DOHH2 (cell line): ENCODE measurements around the gene SLC12A4.

ENCODE experiments used
- H3F3A ChIP-seq: fragments of 200-600 bp; sonication (generic), shearing (Covaris generic); 2 replicates; pipeline ENCODE4 v1.6.0; 2016; ENCODE audit warnings: antibody characterized with exemption, mild to moderate bottlenecking; ENCODE audit not compliant: control insufficient read depth, insufficient read depth
- H3K27ac ChIP-seq: fragments of 200-600 bp; sonication (generic); 2 replicates; pipeline ENCODE4 v1.5.1; 2014; ENCODE audit warnings: low read depth, mild to moderate bottlenecking, low read length, moderate library complexity
- H3K27me3 ChIP-seq: fragments of 200-600 bp; sonication (generic); 2 replicates; pipeline ENCODE4 v1.6.1; 2014; ENCODE audit warnings: mild to moderate bottlenecking, low read length, mixed read lengths; ENCODE audit not compliant: control insufficient read depth
- H3K36me3 ChIP-seq: fragments of 200-600 bp; sonication (generic); 2 replicates; pipeline ENCODE4 v1.6.1; 2014; ENCODE audit warnings: mild to moderate bottlenecking, low read length, moderate library complexity, mixed read lengths; ENCODE audit not compliant: control insufficient read depth
- H3K4me1 ChIP-seq: fragments of 200-600 bp; sonication (generic); 2 replicates; pipeline ENCODE4 v1.6.1; 2014; ENCODE audit warnings: mild to moderate bottlenecking, low read length, mixed read lengths; ENCODE audit not compliant: control insufficient read depth
- H3K4me2 ChIP-seq: fragments of 200-600 bp; sonication (generic); 2 replicates; pipeline ENCODE4 v1.6.0; 2014; ENCODE audit warnings: mild to moderate bottlenecking, low read length, moderate library complexity
- H3K4me3 ChIP-seq: fragments of 200-600 bp; sonication (generic); 2 replicates; pipeline ENCODE4 v1.5.1; 2014; ENCODE audit warnings: mild to moderate bottlenecking, low read length, mixed read lengths
- H3K79me2 ChIP-seq: fragments of 200-600 bp; sonication (generic); 2 replicates; pipeline ENCODE4 v1.6.1; 2014; ENCODE audit warnings: mild to moderate bottlenecking, low read length, mixed read lengths; ENCODE audit not compliant: control insufficient read depth
- H3K9me2 ChIP-seq: fragments of 200-600 bp; sonication (generic); replicated peaks from 2 replicates; pipeline ENCODE4 v1.6.1; 2014; ENCODE audit warnings: mild to moderate bottlenecking, low read length, mixed read lengths; ENCODE audit not compliant: control insufficient read depth
- H3K9me3 ChIP-seq: fragments of 200-600 bp; sonication (generic); 2 replicates; pipeline ENCODE4 v1.6.1; 2014; ENCODE audit warnings: antibody characterized with exemption, low read length, mixed read lengths; ENCODE audit not compliant: control insufficient read depth, insufficient read depth
- H4K20me1 ChIP-seq: fragments of 200-600 bp; sonication (generic); 2 replicates; pipeline ENCODE4 v1.6.0; 2014; ENCODE audit warnings: low read depth, mild to moderate bottlenecking, antibody characterized with exemption, low read length, moderate library complexity; ENCODE audit not compliant: control insufficient read depth, insufficient read depth
- EZH2phosphoT487 ChIP-seq: fragments of 200-600 bp; sonication (generic); IDR thresholded peaks from 2 replicates; pipeline ENCODE4 v1.6.1; 2017; ENCODE audit warnings: borderline replicate concordance, mild to moderate bottlenecking, antibody characterized with exemption, low read length, moderate library complexity, mixed read lengths
- TF ChIP-seq, protein P1 (sequence below): fragments of 200-600 bp; sonication (generic); IDR thresholded peaks from one replicate; pipeline ENCODE4 v1.5.1; 2014; ENCODE audit warnings: antibody characterized with exemption, mild to moderate bottlenecking, low read depth, low read length; ENCODE audit not compliant: poor library complexity, severe bottlenecking

SLC12A4 gene

DNA sequence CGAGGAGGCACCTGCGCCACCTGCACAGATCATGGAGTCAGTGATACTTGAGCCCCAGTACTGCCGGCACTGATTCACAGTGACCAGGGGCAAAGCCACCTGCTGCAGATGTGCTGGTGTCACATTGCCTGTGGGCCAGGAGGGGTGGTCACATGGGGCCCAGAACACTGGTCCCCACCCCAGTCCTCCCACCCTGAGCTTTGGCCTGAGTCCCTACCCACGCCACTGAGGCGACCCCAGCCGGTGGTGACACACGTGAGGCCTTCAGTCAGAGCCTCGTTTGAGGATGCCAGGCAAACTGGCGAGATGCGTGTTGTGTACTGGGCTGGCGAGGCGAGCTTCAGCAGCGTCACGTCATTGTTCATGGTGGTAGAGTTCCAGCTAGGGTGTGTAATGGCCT, 38.2 kb downstream of the SLC12A4 start:
- no peaks in the 10 kb centered on the region for H3K27me3 ChIP-seq
- 0 out of 2 replicates have a peak, but pooled peaks cover 4% of the 10 kb centered on the region for H4K20me1 ChIP-seq
- no peak overlapping the region for H3K27ac ChIP-seq
- no peaks in the 10 kb centered on the region for H3K9me2 ChIP-seq
- H3K9me3 ChIP-seq: no peaks in the 10 kb centered on the region
- H3K36me3 ChIP-seq: peaks cover 40% of the 10 kb centered on the region
- peaks cover 8% of the 10 kb centered on the region for H3K79me2 ChIP-seq
- no peak for TF ChIP-seq EZH2phosphoT487
- TF ChIP-seq, protein P1, sequence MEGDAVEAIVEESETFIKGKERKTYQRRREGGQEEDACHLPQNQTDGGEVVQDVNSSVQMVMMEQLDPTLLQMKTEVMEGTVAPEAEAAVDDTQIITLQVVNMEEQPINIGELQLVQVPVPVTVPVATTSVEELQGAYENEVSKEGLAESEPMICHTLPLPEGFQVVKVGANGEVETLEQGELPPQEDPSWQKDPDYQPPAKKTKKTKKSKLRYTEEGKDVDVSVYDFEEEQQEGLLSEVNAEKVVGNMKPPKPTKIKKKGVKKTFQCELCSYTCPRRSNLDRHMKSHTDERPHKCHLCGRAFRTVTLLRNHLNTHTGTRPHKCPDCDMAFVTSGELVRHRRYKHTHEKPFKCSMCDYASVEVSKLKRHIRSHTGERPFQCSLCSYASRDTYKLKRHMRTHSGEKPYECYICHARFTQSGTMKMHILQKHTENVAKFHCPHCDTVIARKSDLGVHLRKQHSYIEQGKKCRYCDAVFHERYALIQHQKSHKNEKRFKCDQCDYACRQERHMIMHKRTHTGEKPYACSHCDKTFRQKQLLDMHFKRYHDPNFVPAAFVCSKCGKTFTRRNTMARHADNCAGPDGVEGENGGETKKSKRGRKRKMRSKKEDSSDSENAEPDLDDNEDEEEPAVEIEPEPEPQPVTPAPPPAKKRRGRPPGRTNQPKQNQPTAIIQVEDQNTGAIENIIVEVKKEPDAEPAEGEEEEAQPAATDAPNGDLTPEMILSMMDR: no peak
- no peak overlapping the region for H3K4me3 ChIP-seq
- no peak overlapping the region for H3K4me2 ChIP-seq
- peaks cover 18% of the 10 kb centered on the region for H3K4me1 ChIP-seq
- no peaks in the 10 kb centered on the region for H3F3A ChIP-seq

- H4K20me1 ChIP-seq: 0 out of 2 replicates have a peak, but pooled peaks cover 4% of the 10 kb centered on the region
These were observed 39.7 kb downstream of the SLC12A4 start for GRCh38 chr16:67928561-67929364.

DNA sequence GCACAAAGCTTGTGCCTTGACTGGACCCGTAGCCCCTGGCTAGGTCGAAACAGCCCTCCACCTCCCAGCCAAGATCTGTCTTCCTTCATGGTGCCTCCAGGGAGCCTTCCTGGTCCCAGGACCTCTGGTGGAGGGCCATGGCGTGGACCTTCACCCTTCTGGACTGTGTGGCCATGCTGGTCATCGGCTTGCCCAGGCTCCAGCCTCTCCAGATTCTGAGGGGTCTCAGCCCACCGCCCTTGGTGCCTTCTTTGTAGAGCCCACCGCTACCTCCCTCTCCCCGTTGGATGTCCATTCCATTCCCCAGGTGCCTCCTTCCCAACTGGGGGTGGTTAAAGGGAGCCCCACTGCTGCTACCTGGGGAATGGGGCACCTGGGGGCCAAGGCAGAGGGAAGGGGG, 40.3 kb downstream of the SLC12A4 start:
- Histone ChIP-seq H3K36me3 (peaks cover 23% of the 10 kb centered on the region), H3K9me3 (no peaks in the 10 kb centered on the region), H4K20me1 (0 out of 2 replicates have a peak, but pooled peaks cover 4% of the 10 kb centered on the region), H3K27me3 (no peaks in the 10 kb centered on the region), H3F3A (no peaks in the 10 kb centered on the region), H3K9me2 (no peaks in the 10 kb centered on the region), H3K4me1 (peaks cover 10% of the 10 kb centered on the region), H3K4me3 (no peak overlapping the region), H3K79me2 (no peaks in the 10 kb centered on the region), H3K4me2 (no peak overlapping the region), H3K27ac (no peak overlapping the region)
- TF ChIP-seq, protein P1: no peak
- TF ChIP-seq EZH2phosphoT487: no peak

More at GRCh38 chr16:67928561-67929364, 39.7 kb downstream of the SLC12A4 start:
- H3K9me3 ChIP-seq: no peaks in the 10 kb centered on the region
- no peaks in the 10 kb centered on the region for H3K27me3 ChIP-seq
- no peak overlapping the region for H3K4me2 ChIP-seq
- no peaks in the 10 kb centered on the region; the same call in 1 of the 2 replicates for H3K79me2 ChIP-seq
- H3K27ac ChIP-seq: no peak overlapping the region
- TF ChIP-seq, protein P1: peak; percentile 97
- no peak for TF ChIP-seq EZH2phosphoT487
- peaks cover 26% of the 10 kb centered on the region for H3K36me3 ChIP-seq
- no peak overlapping the region for H3K4me3 ChIP-seq
- H3K9me2 ChIP-seq: no peaks in the 10 kb centered on the region
- H3K4me1 ChIP-seq: peaks cover 10% of the 10 kb centered on the region
- H3F3A ChIP-seq: no peaks in the 10 kb centered on the region
